Measurements from ENCODE around the gene FNDC3B.

The FNDC3B gene

DNA sequence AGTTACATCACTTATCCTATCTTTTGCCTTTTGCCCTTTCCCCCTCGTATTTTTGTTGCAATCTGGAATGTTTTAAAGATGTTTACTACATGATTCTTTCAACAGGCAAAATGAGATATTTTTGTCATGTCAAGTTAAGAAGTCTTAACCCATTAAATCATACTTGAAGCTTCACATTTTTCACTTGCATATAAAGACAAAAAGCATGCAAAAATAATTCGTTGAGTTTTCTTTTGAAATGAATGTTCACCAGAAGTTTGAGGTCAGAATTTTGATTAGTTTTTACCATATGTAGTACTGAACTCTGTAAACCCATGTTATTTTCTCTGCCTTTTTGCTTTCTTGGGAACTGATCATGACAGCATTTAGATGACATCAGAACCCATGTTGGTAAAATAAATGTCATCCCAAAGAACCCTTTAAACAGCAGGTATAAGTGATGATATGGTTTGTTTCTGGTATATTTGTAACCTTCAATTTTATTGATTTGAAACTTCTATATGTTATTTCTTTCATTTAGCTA is 220.4 kb downstream of the FNDC3B start (continued):
- TF ChIP-seq CTCF (tag by site-specific recombination; IDR thresholded peaks at IDR 0.05): no peak
- no peak for TF ChIP-seq ZNF830 (tag by site-specific recombination; IDR thresholded peaks at IDR 0.05; ENCODE audit: low read depth)
- TF ChIP-seq ZNF114 (tag by site-specific recombination; IDR thresholded peaks at IDR 0.05): no peak
- TF ChIP-seq ZNF184 (tag by site-specific recombination; IDR thresholded peaks at IDR 0.05): no peak
- TF ChIP-seq PRDM4 (tag by site-specific recombination; IDR thresholded peaks at IDR 0.05): no peak

GRCh38 chr3:172260381-172260780 is 221.0 kb downstream of the FNDC3B start:
- Histone ChIP-seq H3K9me3 (ENCODE audit: control insufficient read depth, insufficient read depth, low read depth, low read length) (no peaks in the 10 kb centered on the region), H3K27ac (ENCODE audit: extremely low read depth, low read depth, low read length) (no peak overlapping the region), H3K4me3 (ENCODE audit: low read depth, low read length) (no peak overlapping the region), H3K4me1 (ENCODE audit: control insufficient read depth, insufficient read depth, low read length) (no peaks in the 10 kb centered on the region), H3K36me3 (ENCODE audit: control insufficient read depth in 2 of 2, insufficient read depth in 1 of 2, low read length in 2 of 2) (peaks cover 0 to 23% of the 10 kb centered on the region in 2 experiments; a peak in 1 of 3 replicates)
- POLR2A ChIA-PET: no interaction called here
- CTCF ChIA-PET: interaction anchor here (0.9 to 1.1 kb wide), 2 partner anchors 81 to 225 kb away, joined by 3 to 4 read pairs; no protein-coding TSS in a partner anchor
- TF ChIP-seq ZNF776 (tag by site-specific recombination; IDR thresholded peaks at IDR 0.05; ENCODE audit: borderline replicate concordance) (no peak), ZNF169 (tag by site-specific recombination; IDR thresholded peaks at IDR 0.05) (no peak), GLI4 (tag by site-specific recombination; IDR thresholded peaks at IDR 0.05) (no peak), YY2 (tag by site-specific recombination; IDR thresholded peaks at IDR 0.05) (no peak), ZSCAN5A (tag by site-specific recombination; IDR thresholded peaks at IDR 0.05) (no peak)

GRCh38 chr3:172261054-172261453 is 221.7 kb downstream of the FNDC3B start:
- no peak overlapping the region for H3K4me3 ChIP-seq (ENCODE audit: low read depth, low read length)
- ChIA-PET CTCF (interaction anchor here (0.9 kb wide), 1 partner anchor 92 kb away, joined by 3 read pairs; no protein-coding TSS in a partner anchor), POLR2A (no interaction called here)
- peaks cover 0 to 20% of the 10 kb centered on the region in 2 experiments; a peak in 1 of 3 replicates for H3K36me3 ChIP-seq (ENCODE audit: control insufficient read depth in 2 of 2, insufficient read depth in 1 of 2, low read length in 2 of 2)
- TF ChIP-seq ZNF513 (tag by site-specific recombination; IDR thresholded peaks at IDR 0.05) (no peak), HIC1 (tag by site-specific recombination; IDR thresholded peaks at IDR 0.05) (no peak), ZNF155 (tag by site-specific recombination; IDR thresholded peaks at IDR 0.05) (no peak), ZNF169 (tag by site-specific recombination; IDR thresholded peaks at IDR 0.05) (no peak), ZNF624 (tag by site-specific recombination; IDR thresholded peaks at IDR 0.05) (no peak), ZNF660 (tag by site-specific recombination; IDR thresholded peaks at IDR 0.05) (no peak), ZIC2 (tag by site-specific recombination; IDR thresholded peaks at IDR 0.05) (no peak), ZNF514 (tag by site-specific recombination; IDR thresholded peaks at IDR 0.05) (no peak)
- TF ChIP-seq, protein P1, sequence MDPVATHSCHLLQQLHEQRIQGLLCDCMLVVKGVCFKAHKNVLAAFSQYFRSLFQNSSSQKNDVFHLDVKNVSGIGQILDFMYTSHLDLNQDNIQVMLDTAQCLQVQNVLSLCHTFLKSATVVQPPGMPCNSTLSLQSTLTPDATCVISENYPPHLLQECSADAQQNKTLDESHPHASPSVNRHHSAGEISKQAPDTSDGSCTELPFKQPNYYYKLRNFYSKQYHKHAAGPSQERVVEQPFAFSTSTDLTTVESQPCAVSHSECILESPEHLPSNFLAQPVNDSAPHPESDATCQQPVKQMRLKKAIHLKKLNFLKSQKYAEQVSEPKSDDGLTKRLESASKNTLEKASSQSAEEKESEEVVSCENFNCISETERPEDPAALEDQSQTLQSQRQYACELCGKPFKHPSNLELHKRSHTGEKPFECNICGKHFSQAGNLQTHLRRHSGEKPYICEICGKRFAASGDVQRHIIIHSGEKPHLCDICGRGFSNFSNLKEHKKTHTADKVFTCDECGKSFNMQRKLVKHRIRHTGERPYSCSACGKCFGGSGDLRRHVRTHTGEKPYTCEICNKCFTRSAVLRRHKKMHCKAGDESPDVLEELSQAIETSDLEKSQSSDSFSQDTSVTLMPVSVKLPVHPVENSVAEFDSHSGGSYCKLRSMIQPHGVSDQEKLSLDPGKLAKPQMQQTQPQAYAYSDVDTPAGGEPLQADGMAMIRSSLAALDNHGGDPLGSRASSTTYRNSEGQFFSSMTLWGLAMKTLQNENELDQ (tag by site-specific recombination; IDR thresholded peaks at IDR 0.05; ENCODE audit: low read depth): no peak
- H3K4me1 ChIP-seq (ENCODE audit: control insufficient read depth, insufficient read depth, low read length): no peaks in the 10 kb centered on the region
- H3K9me3 ChIP-seq (ENCODE audit: control insufficient read depth, insufficient read depth, low read depth, low read length): no peaks in the 10 kb centered on the region
- no peak overlapping the region for H3K27ac ChIP-seq (ENCODE audit: extremely low read depth, low read depth, low read length)
